WI38 (cell line): Measurements from ENCODE around the gene EIF5AL1.
"Not testable (repeated sequence)": the region's sequence is repeated elsewhere in the genome, so short reads cannot be mapped to it uniquely, and the experiment has no call there.

ENCODE experiments used
- H3K4me3 ChIP-seq: 2 replicates; pipeline ENCODE4 v1.5.1; 2011; ENCODE audit warnings: low read depth, mild to moderate bottlenecking, control low read depth, low read length
- CTCF ChIP-seq: IDR thresholded peaks from 2 replicates; pipeline ENCODE4 v1.5.1; 2012; ENCODE audit warnings: low read depth, mild to moderate bottlenecking, control low read depth, low read length

EIF5AL1 gene

GRCh38 chr10:79542626-79543025 is 30.3 kb downstream of the EIF5AL1 start:
- no peak overlapping the region for H3K4me3 ChIP-seq
- TF ChIP-seq CTCF: no peak

GRCh38 chr10:79544408-79544807 is 32.1 kb downstream of the EIF5AL1 start:
- not testable (repeated sequence) for H3K4me3 ChIP-seq

DNA sequence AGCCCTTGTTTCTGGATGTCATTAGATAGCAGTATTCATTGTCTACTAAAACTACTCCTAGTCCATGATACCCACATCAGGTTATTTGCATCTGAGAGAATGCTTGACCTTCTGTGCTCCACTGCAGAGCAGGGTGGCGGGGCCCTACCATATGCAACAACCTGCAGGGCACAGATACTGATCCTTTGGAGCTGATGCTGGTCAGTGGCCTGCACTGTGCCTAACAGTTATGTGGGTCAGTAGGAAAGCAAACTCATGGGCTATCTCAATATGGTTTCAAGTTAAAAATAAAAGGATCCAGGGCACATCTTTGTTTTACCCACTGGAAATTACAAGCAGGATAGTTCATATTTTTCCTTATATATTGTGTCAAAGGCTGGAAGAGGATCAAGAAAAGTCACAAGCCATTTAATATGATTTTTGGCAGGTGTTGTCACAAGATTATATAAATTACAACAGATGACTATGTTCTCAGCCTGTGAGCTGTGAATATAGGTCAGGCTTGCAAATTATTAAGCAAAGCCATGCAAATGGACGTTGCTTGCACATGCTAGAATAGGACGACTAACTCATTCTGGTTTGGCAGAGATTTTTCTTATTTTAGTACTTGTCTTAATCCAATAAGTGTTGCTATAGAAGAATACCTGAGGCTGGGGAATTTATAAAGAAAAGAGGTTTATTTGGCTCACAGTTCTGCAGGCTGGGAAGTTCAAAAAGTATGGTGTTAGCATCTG is 32.8 kb downstream of the EIF5AL1 start:
- not testable (repeated sequence) for H3K4me3 ChIP-seq

GRCh38 chr10:79547128-79547527 is 34.8 kb downstream of the EIF5AL1 start:
- H3K4me3 ChIP-seq: not testable (repeated sequence)

- no peak for TF ChIP-seq CTCF
- H3K4me3 ChIP-seq: no peak overlapping the region
Measured at GRCh38 chr10:79547973-79548372, 35.6 kb downstream of the EIF5AL1 start.

- H3K4me3 ChIP-seq: no peak overlapping the region
- no peak for TF ChIP-seq CTCF
Measured at GRCh38 chr10:79552143-79552542, 39.8 kb downstream of the EIF5AL1 start.

- TF ChIP-seq CTCF: no peak
- H3K4me3 ChIP-seq: no peak overlapping the region
Measured at GRCh38 chr10:79555354-79556309, 43.3 kb downstream of the EIF5AL1 start.

- not testable (repeated sequence) for H3K4me3 ChIP-seq
Measured at GRCh38 chr10:79556961-79557360, 44.6 kb downstream of the EIF5AL1 start.

DNA sequence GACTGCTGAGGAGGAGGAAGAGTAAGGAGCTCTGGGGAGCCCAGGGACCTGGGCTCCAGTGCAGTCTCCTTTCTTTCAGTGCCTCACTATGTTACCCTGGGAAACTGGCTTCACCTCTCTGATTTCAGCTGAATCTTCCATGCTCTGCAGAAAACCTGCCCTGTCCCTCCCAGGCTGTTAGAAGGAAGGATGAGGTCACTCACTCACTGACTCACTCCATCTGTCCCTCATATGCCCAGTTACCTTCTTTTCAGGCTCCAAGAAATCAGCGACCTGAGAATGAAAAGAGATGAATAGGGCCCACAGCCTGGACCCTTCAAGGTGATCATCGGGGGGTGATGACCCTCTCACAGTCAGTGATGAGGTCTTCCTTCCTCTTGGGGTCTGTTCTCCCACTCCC is 47.4 kb downstream of the EIF5AL1 start:
- no peak for TF ChIP-seq CTCF

More for the DNA sequence above, 47.4 kb downstream of the EIF5AL1 start:
- H3K4me3 ChIP-seq: no peak overlapping the region
